ENCODE measurements around the gene SLC43A2. TPM values are rescaled to one million over a fixed set of nuclear protein-coding genes. Genes with fewer than 3 reads are reported as not detected.
"Not testable (repeated sequence)": the region's sequence is repeated elsewhere in the genome, so short reads cannot be mapped to it uniquely, and the experiment has no call there.

SLC43A2 gene
- total RNA-seq, 2 experiments from 2014 or later: 0.12 to 0.14 TPM

- intact Hi-C loops (cut with micrococcal nuclease): loop anchor here (1.0 kb wide), 1 partner anchor 55 kb away; no protein-coding TSS in a partner anchor
- H3K27me3 Mint-ChIP-seq (ENCODE audit: low read depth): no peaks in the 10 kb centered on the region
- no peak overlapping the region for H3K27ac Mint-ChIP-seq
- no peak overlapping the region for H3K4me3 Mint-ChIP-seq
- no peaks in the 10 kb centered on the region for H3K9me3 Mint-ChIP-seq
- H3K4me1 Mint-ChIP-seq (ENCODE audit: low read depth): no peaks in the 10 kb centered on the region
- no peaks in the 10 kb centered on the region for H3K36me3 Mint-ChIP-seq (ENCODE audit: low read depth)
- no peak for DNase-seq
- CTCF ChIA-PET: interaction anchor here (0.7 to 3.4 kb wide), 14 partner anchors 32 to 269 kb away, joined by 3 to 50 read pairs (median 4); partner anchors contain the start of gene SLC43A2
Observed at GRCh38 chr17:1574697-1575471, 53.8 kb downstream of the SLC43A2 start.

- CTCF ChIA-PET: interaction anchor here (0.7 to 3.4 kb wide), 16 partner anchors 33 to 270 kb away, joined by 3 to 50 read pairs (median 4); partner anchors contain the start of gene SLC43A2
- Mint-ChIP-seq H3K4me3 (no peak overlapping the region), H3K4me1 (ENCODE audit: low read depth) (no peaks in the 10 kb centered on the region), H3K9me3 (no peaks in the 10 kb centered on the region), H3K36me3 (ENCODE audit: low read depth) (no peaks in the 10 kb centered on the region), H3K27ac (no peak overlapping the region), H3K27me3 (ENCODE audit: low read depth) (no peaks in the 10 kb centered on the region)
- DNase-seq: peak; percentile 69
- intact Hi-C loops (cut with micrococcal nuclease): loop anchor here (1.0 kb wide), 1 partner anchor 56 kb away; no protein-coding TSS in a partner anchor
Observed at GRCh38 chr17:1573932-1574696, 54.5 kb downstream of the SLC43A2 start.

- H3K4me3 Mint-ChIP-seq; DNase-seq; H3K27ac Mint-ChIP-seq; H3K36me3 Mint-ChIP-seq (ENCODE audit: low read depth); H3K9me3 Mint-ChIP-seq; intact Hi-C loops (cut with micrococcal nuclease); H3K27me3 Mint-ChIP-seq (ENCODE audit: low read depth); H3K4me1 Mint-ChIP-seq (ENCODE audit: low read depth): not testable (repeated sequence)
- CTCF ChIA-PET: interaction anchor here (3.4 kb wide), 1 partner anchor 57 kb away, joined by 50 read pairs; the partner anchor contains the start of gene SLC43A2
Observed at GRCh38 chr17:1572646-1573045, 56.0 kb downstream of the SLC43A2 start.

- no peaks in the 10 kb centered on the region for H3K9me3 Mint-ChIP-seq
- H3K27ac Mint-ChIP-seq: no peak overlapping the region
- no peak for DNase-seq
- CTCF ChIA-PET: interaction anchor here (1.5 kb wide), 1 partner anchor 58 kb away, joined by 5 read pairs; no protein-coding TSS in a partner anchor
- H3K4me1 Mint-ChIP-seq (ENCODE audit: low read depth): peaks cover 17% of the 10 kb centered on the region
- no peaks in the 10 kb centered on the region for H3K27me3 Mint-ChIP-seq (ENCODE audit: low read depth)
- intact Hi-C loops (cut with micrococcal nuclease): no loop called here
- H3K36me3 Mint-ChIP-seq (ENCODE audit: low read depth): no peaks in the 10 kb centered on the region
- H3K4me3 Mint-ChIP-seq: no peak overlapping the region
Observed at GRCh38 chr17:1571341-1571704, 57.3 kb downstream of the SLC43A2 start.

DNA sequence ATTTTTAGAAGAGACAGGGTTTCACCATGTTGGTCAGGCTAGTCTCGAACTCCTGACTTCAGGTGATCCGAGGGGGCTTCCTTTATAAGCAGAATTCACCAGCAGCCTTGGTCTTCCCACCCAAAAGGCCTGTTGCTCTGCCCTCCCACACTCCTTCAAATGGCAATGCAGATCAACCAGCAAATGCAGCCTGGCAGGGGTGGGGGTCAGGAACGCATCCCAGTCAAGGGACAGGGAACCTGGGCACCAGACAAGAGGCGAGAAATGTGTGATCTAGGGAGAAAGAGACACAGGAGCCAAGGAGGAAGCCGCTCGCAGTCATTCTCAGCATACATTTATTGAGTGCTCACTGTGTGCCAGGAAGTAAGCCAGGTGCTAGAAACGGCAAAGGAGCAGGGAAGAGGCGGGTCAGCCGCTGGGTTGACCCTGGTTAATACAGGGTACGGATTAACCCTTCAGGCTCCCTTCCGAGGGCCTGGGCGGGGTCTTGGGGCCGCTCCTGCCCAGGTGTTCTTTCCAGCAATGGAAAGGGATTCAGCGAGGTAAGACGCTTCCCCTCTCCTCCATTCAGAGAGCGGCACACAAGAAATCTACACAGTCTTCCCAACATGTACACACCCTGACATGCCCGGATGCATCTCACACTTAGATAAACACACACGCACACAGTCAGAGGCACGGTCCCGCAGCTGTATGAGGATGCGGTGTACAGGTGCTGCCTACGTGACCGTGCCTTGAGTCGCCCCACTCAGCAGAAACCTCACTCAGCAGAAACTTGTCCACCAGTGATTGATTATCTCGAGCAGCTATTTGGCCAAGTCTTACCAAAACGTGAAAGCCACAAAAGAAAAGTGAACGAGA, 59.5 kb downstream of the SLC43A2 start:
- H3K4me1 Mint-ChIP-seq (ENCODE audit: low read depth): peaks cover 22% of the 10 kb centered on the region
- CTCF ChIA-PET: interaction anchor here (0.6 kb wide), 1 partner anchor 311 kb away, joined by 3 read pairs; no protein-coding TSS in a partner anchor

DNA sequence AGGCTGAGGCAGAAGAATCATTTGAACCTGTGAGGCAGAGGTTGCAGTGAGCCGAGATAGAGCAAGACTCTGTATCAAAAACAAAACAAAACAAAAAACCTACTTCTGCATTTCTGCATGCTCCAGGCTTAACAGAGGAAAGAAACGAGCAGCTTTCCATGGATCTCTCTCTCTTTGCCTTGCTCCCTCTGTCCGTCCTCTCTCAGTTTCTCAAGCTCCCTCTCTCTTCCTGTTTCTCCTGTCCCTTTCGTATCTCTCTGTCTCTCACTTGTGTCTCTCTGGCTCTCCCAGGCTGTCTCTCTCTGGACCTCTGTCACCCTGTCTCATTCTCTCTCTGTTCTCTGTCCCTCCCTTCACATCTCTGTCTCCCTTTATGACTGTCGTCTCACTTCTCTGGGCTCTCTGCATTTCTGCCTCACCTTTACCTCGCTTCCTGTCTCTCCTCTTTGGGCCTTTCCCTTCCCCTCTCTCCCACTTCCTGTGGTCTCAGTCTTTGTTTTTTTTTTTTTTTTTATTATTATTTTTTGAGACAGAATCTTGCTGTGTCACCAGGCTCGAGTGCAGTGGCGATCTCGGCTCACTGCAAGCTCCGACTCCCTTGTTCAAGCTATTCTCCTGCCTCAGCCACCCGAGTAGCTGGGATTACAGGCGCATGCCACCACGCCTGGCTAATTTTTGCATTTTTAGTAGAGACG, 62.0 kb downstream of the SLC43A2 start:
- CTCF ChIA-PET: interaction anchor here (0.7 to 0.8 kb wide), 2 partner anchors 63 to 160 kb away, joined by 3 to 4 read pairs; no protein-coding TSS in a partner anchor
- peak; percentile 74 for DNase-seq
- Mint-ChIP-seq H3K4me3 (peak overlapping the region; percentile 49), H3K27ac (peak overlapping the region; percentile 79), H3K4me1 (ENCODE audit: low read depth) (peaks cover 28% of the 10 kb centered on the region), H3K36me3 (ENCODE audit: low read depth) (no peaks in the 10 kb centered on the region), H3K27me3 (ENCODE audit: low read depth) (no peaks in the 10 kb centered on the region), H3K9me3 (no peaks in the 10 kb centered on the region)
- intact Hi-C loops (cut with micrococcal nuclease): loop anchor here (2.0 to 10.0 kb wide), 3 partner anchors 62 to 262 kb away; partner anchors contain the start of genes SLC43A2, SMYD4 and TLCD2

More for the DNA sequence above, 59.5 kb downstream of the SLC43A2 start:
- no peaks in the 10 kb centered on the region for H3K27me3 Mint-ChIP-seq (ENCODE audit: low read depth)
- DNase-seq: no peak
- H3K36me3 Mint-ChIP-seq (ENCODE audit: low read depth): no peaks in the 10 kb centered on the region
- H3K4me3 Mint-ChIP-seq: no peak overlapping the region
- intact Hi-C loops (cut with micrococcal nuclease): loop anchor here (10.0 kb wide), 1 partner anchor 146 kb away; the partner anchor contains the start of gene TLCD2
- no peaks in the 10 kb centered on the region for H3K9me3 Mint-ChIP-seq
- H3K27ac Mint-ChIP-seq: no peak overlapping the region

GRCh38 chr17:1565877-1566276, 62.8 kb downstream of the SLC43A2 start:
- Mint-ChIP-seq H3K27ac (no peak overlapping the region), H3K9me3 (no peaks in the 10 kb centered on the region), H3K4me1 (ENCODE audit: low read depth) (peaks cover 36% of the 10 kb centered on the region), H3K4me3 (no peak overlapping the region), H3K36me3 (ENCODE audit: low read depth) (no peaks in the 10 kb centered on the region), H3K27me3 (ENCODE audit: low read depth) (no peaks in the 10 kb centered on the region)
- CTCF ChIA-PET: interaction anchor here (0.7 kb wide), 1 partner anchor 64 kb away, joined by 3 read pairs; no protein-coding TSS in a partner anchor
- intact Hi-C loops (cut with micrococcal nuclease): loop anchor here (2.0 to 10.0 kb wide), 3 partner anchors 63 to 263 kb away; partner anchors contain the start of genes SLC43A2, SMYD4 and TLCD2
- no peak for DNase-seq

DNA sequence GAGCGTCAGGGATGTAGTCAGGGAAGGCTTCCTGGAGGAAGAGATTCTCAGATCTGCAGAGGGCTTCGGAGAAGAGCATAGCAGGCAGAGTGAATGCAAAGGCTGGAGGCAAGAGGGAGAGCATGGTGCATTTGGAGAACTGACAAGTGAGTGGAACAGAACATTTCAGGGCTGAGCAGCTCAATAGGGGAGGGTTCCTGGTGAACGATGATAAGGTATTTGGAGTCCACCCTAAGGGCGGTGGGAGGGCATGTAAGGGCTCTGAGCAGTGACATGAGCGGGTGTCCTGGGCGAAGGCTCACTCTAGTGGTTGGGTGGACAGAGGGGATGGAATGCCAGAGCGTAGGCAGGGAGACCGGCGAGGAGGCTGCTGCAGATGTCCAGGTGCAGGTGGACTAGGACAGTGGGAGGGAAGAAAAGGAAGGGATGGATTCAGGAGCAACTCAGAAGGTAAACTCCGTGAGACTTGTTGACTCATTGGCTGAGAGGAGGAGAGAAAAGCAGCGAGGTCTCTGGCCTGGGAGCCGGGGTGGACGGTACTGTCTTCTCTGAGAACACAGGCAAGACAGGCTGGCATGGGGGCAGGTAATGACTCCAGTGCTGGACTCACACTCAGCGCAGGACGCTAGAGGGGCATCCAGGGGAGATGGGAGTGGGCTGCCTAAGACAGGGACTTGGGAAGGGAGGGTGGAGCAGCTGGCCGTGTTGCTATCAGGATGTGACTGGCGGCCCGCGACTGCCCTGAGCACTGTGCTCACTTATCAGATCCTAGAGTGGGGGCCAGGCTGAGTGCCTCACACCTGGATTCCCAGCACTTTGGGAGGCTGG, 64.6 kb downstream of the SLC43A2 start:
- H3K27me3 Mint-ChIP-seq (ENCODE audit: low read depth): no peaks in the 10 kb centered on the region
- peak overlapping the region; percentile 56 for H3K4me3 Mint-ChIP-seq
- no peak overlapping the region for H3K27ac Mint-ChIP-seq
- no peak for DNase-seq
- H3K4me1 Mint-ChIP-seq (ENCODE audit: low read depth): peaks cover 45% of the 10 kb centered on the region
- no peaks in the 10 kb centered on the region for H3K36me3 Mint-ChIP-seq (ENCODE audit: low read depth)
- intact Hi-C loops (cut with micrococcal nuclease): loop anchor here (2.0 to 10.0 kb wide), 4 partner anchors 47 to 151 kb away; partner anchors contain the start of genes CRK, INPP5K, RILP and TLCD2
- H3K9me3 Mint-ChIP-seq: no peaks in the 10 kb centered on the region
- CTCF ChIA-PET: no interaction called here

GRCh38 chr17:1563471-1563785, 65.2 kb downstream of the SLC43A2 start:
- DNase-seq; H3K9me3 Mint-ChIP-seq; H3K36me3 Mint-ChIP-seq (ENCODE audit: low read depth); CTCF ChIA-PET; H3K27ac Mint-ChIP-seq; H3K27me3 Mint-ChIP-seq (ENCODE audit: low read depth): not testable (repeated sequence)
- H3K4me3 Mint-ChIP-seq: peak overlapping the region; percentile 56
- intact Hi-C loops (cut with micrococcal nuclease): loop anchor here (2.0 to 10.0 kb wide), 4 partner anchors 47 to 151 kb away; partner anchors contain the start of genes CRK, INPP5K, RILP and TLCD2
- H3K4me1 Mint-ChIP-seq (ENCODE audit: low read depth): peaks cover 49% of the 10 kb centered on the region

- H3K4me1 Mint-ChIP-seq (ENCODE audit: low read depth): peaks cover 43% of the 10 kb centered on the region
- CTCF ChIA-PET: no interaction called here
- H3K4me3 Mint-ChIP-seq: peak overlapping the region; percentile 82
- intact Hi-C loops (cut with micrococcal nuclease): loop anchor here (2.0 to 10.0 kb wide), 4 partner anchors 45 to 153 kb away; partner anchors contain the start of genes CRK, INPP5K, RILP and TLCD2
- H3K36me3 Mint-ChIP-seq (ENCODE audit: low read depth): peaks cover 1% of the 10 kb centered on the region
- no peak overlapping the region for H3K27ac Mint-ChIP-seq
- DNase-seq: no peak
- H3K27me3 Mint-ChIP-seq (ENCODE audit: low read depth): no peaks in the 10 kb centered on the region
- no peaks in the 10 kb centered on the region for H3K9me3 Mint-ChIP-seq
Observed at GRCh38 chr17:1562176-1562643, 66.4 kb downstream of the SLC43A2 start.
